HG02970 (cell line): ENCODE results near the gene ZNF618.

Experiments used
- ATAC-seq: cut with Tn5 transposase; IDR thresholded peaks from one replicate; pipeline ENCODE4 v1.9.1; 2021; ENCODE audit warnings: mild to moderate bottlenecking, moderate library complexity, moderate number of reproducible peaks; ENCODE audit not compliant: unreplicated experiment, low FRiP score

Gene ZNF618

DNA sequence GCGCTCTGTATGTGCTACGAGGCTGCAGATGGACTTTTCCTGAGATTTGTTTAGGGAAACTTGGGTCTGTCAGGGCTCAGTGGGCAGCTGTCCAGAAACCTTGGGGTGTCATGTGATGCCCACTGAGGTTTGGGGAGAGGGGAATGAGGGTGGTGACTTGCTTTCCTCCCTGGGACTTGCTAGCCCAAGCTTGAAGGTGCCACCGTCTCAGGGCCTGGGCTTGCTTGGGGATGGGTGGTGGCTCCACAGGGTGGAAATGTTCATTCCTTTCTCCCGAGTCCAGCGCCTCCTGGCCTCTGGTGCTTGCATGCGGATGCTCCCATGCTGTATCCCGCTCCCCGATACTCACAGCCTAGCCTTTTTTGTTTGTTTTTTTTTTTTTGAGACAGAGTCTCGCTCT is 33.3 kb downstream of the ZNF618 start:
- no peak for ATAC-seq

DNA sequence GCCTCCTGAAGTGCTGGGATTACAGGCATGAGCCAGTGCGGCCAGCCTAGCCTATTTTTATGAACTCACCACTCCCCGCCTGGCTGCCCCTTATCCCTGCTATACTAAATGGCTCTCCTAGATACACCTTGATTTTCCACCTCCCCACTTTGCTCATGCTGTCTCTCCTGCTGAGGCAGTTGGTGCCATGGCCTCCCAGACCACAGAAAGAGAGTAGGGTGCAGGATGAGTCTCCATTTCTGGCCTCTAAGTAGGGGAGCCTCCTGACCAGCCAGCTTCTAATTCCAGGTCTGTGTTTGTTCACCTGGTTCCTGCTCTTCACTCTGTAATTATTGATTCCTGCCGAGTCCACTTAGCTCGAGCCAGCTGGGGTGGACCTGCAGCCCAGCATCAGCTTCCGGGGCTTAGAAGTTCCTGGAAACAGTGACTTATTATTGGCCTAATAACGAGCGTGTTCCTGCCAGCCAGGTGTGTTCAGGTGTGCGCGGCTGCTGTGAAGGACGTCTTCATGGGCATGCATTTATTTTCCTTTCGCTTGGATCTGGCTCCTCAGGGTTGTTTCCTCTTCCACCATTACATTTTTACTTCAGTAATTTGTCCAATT is 34.0 kb downstream of the ZNF618 start:
- no peak for ATAC-seq

DNA sequence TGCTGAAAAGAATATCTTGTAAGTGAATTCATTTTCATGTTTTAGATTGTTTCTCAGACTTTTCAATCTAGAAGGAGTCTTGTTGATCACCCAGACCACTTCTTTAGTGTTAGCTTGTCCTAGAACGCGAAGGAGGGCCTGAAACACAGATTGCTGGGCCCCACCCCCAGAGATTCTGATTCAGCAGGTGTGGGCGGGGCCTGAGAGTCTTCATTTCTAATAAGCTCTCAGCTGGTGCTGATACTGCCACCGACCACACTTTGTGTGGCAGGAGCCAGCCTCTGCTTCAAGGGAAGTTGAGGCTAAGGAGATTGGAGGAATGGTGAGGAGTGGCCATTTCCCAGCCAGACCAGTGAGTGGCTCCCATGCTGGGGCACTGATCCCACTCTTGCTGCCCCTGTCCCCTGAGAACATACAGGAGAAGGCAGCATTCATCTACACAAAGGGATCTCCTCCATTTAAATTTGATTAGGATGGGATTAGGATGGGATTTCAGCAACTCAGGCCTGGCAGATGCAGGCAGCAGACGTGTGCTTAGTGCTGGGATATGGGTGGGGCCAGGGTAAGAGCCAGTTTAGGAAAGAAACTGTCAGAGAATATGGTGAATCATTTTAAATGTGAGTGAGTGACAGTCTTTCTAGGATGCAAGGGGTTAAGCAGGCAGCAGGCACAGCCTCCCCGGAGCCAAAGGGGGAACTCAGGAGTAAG is 35.9 kb downstream of the ZNF618 start:
- no peak for ATAC-seq

DNA sequence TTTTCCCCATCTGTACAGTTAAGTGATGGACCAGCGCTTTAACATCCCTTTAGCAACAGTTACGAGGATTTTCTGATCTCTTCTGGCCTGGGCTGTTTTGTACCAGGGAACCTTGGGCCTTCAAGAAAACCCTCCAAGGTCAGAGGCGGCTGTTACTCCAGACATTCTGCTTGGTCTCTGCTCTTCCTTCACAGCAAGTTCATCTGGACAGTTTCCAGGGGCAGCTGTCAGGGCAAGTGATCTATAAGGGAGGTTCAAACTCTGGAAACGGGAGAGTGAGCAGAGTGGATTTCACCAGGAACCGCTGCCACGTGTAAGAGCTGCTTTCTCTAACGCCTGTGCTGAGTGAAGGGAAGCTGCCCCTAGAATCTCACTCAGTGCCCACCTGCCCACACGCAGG is 36.7 kb downstream of the ZNF618 start:
- no peak for ATAC-seq

DNA sequence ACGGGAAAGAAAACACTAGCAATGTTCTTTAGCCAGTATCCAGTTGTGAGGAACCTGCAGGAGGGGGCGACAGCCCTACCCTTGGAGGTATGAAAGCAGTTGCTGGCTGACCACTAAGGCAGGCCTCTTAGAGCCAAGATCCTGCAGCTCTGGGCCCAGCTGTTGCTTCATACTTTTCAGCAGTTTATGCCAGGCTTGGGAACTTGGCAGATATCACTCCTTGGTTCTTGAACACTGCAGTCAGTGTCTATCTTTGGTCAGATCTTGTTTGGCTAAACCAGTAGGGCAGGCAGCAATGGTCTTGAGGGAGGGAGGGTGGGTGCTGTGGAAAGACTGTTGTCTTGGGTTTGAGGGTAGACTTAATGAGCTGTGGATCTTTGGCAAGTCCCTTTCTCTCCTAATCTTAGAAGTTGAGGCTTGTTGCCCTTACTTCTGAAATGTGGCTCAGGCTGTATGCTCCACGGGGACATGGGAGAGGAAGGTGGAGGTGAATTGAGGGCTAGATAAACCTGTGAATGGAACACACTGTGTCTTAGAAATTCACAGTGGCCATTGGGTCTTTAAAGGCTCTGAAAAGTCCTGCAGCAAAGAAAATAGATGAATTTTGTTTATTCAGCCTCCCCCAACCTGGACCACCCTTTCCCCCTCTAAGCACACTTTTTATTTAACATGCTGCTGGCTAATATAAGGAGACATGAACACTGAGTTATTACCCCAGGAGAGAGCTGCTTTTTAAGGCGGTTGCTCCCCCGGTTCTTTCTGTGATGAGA is 37.5 kb downstream of the ZNF618 start:
- ATAC-seq = no peak

DNA sequence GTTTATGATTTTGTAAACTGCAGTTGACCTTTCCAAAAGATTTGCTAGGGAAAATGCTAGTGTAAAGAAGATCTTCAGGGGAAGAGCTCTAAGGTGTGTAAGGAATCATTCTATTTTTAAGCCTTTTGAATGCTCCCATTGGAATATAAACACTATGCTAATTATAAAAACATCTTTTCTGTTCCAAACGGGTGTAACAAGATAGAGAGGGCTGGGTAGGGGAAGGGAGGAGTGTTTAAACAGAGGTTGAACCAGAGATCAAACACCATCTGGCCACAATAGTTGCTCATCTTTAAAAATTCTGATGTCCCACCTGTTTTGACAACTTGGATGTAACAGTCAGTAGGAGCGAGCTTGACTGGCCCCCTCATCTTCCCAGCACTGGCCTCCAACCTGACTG is 38.4 kb downstream of the ZNF618 start:
- no peak for ATAC-seq

DNA sequence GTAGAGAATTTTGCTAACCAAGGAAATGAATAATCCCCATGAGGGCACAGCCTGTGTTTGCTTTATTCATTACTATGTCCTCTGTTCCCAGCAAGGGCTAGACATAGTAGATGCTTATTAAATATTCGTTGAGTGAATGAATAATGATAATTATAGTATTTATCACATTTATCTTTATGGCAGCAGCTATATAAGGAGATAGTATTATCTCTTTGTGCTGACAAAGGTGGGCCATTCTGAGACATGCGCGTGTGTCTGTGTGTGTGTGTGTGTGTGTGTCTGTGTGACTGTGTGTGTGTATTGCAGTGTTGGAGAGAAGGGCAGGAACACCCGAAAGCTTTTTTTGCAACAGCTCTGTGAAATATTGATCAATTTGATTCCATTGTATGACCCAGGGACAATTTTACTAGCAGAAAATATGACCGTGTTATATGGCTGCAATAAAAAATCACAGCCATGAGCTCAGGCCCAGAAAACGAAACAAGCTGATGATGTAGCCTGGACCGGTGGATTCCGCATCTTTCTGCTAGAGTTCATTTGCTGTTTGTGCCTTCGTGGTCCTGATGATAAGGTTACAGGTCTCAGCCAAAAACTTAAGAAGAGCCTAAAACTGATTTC is 39.8 kb downstream of the ZNF618 start:
- ATAC-seq = no peak

DNA sequence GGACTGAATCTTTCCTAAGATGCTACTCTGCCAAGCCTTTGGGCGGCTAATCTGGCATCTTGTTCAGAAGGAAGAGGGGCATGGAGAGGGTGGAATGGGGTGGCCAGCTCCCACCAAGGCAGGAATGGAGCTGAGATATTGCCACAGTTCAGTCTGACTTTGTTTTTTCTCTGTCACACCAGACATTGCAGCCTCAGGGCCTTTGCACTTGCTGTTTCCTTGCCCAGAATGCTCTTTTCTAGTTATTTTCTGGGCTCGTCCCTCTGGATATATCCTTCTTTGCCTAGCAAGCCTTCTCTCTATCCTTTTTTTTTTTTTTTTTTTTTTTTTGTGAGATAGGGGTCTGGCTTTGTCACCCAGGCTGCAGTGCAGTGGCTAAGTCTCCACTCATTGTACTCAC is 40.8 kb downstream of the ZNF618 start:
- ATAC-seq = no peak

DNA sequence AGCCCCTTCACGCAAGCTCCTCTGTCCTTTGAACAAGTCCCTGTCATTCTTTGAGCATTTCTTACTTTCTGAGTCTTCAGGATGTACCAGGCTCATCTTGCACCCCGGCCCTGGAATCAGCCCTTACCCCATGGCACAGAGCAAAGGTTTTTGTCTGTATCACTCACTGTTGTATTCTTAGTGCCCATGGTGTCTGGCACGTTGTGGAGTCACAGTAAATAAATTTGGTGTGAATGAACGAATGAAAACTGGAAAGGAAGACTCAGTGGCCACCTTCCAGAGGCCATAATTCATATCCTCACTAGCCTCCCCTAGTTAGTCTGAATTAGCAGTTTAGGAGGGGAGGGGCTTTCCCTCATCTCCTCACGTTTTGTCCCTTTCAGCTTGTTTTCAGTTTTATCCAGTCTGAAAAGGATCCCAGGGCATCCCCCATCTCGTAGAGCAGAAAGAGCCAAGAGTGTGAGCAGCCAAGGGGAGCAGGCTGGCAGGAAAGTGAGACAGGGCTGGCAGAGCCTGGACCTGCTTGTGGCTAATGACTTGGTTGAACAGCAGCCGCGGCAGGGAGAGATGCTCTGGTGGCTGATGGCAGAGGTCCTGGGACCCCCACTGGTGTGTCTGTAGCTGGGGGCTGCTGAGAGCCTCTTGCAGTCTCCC is 42.7 kb downstream of the ZNF618 start:
- ATAC-seq = no peak

DNA sequence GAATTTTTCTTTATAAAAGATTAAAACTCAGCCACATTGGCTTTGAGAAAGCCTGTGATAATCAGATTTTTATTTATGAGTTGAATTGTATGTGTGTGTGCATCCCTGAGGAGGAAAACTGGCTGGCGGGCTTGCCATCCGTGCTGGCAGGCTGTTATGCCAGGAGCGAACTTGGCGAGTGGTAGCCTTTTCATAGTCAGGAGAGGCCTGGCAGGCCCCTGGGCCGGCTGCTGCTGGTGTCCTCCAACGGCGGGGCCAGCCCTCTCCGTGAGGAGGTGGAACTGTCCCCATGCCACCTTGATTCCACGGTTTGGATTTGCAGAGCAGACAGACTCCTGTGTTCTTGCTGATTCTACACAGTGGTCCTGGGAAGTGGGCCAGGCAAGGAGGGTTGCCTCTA is 43.3 kb downstream of the ZNF618 start:
- no peak for ATAC-seq

DNA sequence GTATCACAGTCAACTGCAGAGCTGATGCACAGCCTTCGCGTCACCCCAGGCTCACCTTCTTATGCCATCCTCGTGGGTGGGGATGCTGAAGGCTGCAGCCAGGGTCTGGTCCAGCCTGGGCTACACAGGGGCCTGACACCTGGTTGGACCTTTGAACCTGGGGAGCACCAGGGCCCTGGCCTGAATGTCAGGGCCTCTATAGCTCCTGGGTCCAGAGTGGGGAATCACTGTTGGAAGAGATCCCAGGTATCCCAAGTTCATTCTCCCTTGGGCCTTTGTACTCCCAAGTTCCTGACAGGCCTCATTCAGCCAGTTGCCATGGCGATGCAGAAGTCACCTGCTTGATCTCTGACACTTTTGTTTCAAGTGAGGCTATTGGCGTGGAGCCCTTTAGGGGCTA is 43.8 kb downstream of the ZNF618 start:
- no peak for ATAC-seq

DNA sequence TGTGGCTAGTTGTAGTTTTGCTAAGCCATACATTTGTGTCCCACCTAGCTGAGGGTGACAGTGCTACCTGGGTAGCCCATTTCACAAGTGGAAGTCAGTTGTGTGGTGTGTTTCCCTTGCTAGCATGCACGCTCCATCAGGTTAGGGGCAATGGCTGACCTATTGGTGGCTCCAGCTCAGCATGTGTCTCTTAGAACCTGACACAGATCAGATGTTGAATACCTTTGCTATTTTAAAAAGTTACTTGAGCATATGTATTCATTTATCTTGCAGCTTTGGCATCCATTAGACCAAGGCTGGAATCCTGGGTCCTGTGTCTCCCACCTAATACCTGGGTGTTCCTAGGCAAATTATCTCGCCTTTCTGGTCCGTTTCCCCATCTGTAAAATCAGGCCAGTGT is 44.8 kb downstream of the ZNF618 start:
- no peak for ATAC-seq

DNA sequence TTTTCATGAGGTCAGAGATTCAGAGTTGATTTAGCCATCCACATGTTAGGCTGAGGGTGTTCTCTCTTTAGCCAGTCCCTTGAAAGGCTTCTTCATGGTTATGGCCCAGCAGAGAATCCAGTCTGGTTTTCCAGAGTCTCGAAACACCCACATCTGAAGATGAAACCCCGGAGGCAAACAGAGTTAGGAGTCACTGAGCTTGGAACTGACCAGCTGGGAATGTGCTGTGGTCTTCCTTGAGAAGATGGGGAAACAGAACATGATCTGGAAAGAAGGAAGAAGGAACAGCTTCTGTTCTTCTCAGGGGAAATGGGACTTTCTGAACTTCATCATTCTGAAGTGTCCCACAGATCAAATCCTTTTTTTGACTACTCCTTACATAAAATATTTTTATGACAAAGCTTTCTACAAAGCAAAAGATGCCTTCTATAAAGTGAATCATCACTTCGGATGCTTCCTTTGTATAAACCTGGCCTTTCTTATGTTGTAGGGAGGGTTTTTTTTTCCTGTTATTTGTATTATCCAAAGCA is 45.4 kb downstream of the ZNF618 start:
- no peak for ATAC-seq

DNA sequence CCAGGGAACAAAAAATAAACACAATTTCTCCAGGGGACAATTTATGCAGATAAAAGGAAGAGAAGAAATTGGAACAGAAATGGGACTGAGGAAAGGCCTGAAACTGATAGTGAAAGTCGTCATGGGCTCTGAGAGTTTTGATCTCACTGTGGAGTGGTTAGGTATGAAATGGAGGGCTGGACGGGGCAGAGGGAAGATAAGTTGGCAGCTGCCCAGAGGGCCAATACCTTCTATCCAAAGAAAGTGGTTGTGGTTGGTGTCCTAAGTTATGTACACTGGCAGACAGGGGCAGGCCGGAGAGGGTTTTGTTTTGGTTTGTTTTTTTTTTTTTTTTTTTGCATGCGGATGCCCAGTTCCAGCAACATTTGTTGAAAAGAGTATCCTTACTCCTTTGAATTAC is 46.1 kb downstream of the ZNF618 start:
- ATAC-seq = no peak

DNA sequence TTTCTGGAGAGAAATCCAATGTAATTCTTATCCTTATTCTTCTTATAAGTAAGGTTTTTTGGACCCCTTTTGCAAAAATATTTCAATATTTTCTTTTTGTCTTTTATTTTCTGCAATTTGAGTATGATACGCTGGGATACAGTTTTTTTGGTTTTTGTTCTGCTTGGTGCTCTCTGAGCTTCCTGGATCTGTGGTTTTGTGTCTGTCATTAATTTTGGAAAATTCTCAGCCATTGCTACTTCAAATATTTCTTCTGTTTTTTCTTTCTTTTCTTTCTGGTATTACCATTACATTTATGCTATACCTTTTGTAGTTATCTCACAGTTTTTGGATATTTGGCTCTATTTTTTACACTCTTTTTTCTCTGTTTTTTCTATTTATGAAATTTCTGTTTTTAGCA is 50.1 kb downstream of the ZNF618 start:
- no peak for ATAC-seq

DNA sequence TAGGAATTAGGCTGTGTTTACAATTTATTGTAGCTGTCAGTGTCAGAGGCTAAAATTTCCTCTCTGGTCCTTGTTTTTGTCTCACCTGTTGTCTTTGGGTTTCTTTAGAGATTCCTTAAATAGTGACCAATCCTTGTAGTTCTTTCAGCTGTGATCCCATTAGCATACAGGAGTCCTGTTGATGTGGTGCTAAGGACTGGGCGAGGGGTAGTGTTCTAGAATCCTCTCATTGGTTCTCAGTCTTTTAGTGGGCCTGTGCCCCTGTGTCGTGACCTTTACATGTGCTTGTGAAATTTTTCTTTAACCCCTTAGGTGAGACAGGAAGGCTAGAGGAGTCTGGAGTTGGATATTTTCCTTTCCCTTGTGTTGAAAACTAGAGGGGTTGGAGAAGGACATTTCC is 51.2 kb downstream of the ZNF618 start:
- no peak for ATAC-seq

DNA sequence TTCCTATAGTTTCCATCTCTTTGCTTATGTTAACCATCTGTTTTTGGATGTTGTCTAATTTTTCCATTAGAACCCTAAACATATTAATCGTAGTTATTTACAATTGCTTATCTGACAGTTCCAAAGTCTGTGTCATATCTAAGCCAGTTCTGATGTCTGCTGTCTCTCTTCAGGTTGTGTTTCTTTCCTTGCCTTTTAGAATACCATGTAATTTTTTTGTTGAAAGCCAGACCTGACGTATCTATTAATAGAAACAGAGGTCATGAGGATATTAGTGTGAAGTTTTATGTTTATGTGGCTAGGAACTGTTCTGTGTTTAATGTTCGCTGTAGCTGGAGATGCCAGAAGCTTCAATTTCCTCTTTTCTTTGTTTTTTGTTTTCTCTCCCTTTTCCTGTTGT is 52.2 kb downstream of the ZNF618 start:
- no peak for ATAC-seq

DNA sequence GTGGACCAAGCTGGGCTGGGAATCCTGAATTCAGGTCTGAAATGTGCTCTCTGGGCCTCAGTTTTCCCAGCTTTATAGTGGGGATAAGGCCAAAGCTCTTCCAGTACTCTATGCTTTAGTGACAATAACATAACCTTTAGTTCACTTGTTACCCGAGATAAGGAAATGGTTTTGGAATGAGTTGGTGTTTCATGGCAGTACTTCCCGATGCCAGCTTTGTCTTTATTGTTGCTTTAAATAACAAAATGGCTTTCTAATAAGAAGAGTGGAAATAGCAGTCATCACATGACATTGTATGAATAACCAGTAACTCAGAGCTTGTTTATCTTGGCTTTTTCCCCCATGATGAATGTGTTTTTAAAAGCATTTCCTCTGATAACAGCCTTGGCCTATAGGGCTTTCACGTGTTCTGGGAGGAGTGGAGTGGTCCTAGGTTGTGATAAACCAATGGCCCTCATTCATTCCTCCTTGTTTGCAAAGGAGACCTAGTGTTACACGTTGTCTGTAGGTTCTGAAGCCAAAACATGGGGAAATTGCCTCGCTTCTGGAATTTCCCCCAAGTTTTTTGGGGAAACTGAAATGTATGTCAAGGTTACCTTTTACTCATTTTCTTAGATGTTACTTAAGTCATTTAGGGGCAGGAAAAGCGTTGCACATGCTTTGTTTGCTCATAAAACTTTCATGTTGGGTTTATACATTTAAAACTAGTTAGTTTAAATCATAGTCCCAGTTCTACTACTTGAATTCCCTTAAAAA is 53.7 kb downstream of the ZNF618 start:
- no peak for ATAC-seq

DNA sequence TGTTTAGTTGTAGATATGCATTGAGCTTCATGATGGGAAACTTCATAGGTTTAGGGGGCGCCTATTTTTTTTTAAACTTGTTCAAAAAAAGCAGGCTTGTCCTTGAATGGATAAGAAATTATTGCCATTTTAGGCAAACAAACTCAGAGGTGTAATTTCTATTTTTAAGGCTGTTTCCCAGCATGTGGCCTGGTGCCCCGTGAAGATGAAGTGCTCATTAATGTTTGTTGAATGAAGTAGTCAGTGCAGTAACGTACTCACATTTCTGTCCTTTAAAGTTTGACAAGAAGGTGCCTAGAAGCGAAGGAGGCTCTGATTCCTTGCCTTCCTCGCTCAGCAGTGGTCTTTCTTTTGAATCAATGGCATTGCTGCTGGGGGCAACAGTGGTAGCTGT is 54.3 kb downstream of the ZNF618 start:
- ATAC-seq = no peak

DNA sequence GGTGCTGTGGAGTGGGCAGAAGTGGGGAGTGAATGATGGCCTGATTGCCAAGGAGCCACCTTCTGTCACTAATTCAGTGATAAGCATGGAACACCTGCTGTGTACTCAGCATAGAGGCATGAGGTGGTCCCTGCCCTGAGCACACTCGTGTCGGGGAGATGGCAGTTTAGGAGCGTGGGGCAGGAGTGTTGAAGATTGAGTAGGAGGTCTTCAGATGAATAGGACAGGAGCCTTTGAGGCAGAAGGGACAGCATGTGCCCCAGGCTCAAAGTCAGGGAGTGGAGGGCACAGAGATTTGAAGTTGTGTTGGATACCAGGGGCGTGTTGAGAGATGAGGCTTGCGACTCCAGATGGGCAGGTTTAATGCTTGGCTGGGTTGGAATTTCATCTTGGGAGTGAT is 55.0 kb downstream of the ZNF618 start:
- no peak for ATAC-seq
